ENCODE results near the gene CGRRF1. TPM values are rescaled to one million over a fixed set of nuclear protein-coding genes. Genes with fewer than 3 reads are reported as not detected.

Gene CGRRF1
- total RNA-seq, 1 donor from 2014 or later, result 22.5 TPM

GRCh38 chr14:54538055-54538454 is 28.3 kb downstream of the CGRRF1 start:
- DNase-seq, result no peak
- H3K9me3 ChIP-seq, result no peaks in the 10 kb centered on the region
- no peak overlapping the region for H3K27ac ChIP-seq
- H3K36me3 ChIP-seq, result peaks cover 25% of the 10 kb centered on the region
- H3K4me1 ChIP-seq, result no peaks in the 10 kb centered on the region
- no peaks in the 10 kb centered on the region for H3K27me3 ChIP-seq
- no peak for TF ChIP-seq CTCF (IDR thresholded peaks at IDR 0.05)
- no peak overlapping the region for H3K4me3 ChIP-seq
- ATAC-seq, result no peak
- intact Hi-C loops (cut with DNase I), result no loop called here

GRCh38 chr14:54547583-54547982 is 37.9 kb downstream of the CGRRF1 start:
- DNase-seq, result no peak
- no peaks in the 10 kb centered on the region for H3K36me3 ChIP-seq
- intact Hi-C loops (cut with DNase I), result no loop called here
- H3K27ac ChIP-seq, result no peak overlapping the region
- no peak overlapping the region for H3K4me3 ChIP-seq
- no peaks in the 10 kb centered on the region for H3K27me3 ChIP-seq
- no peaks in the 10 kb centered on the region for H3K9me3 ChIP-seq
- no peaks in the 10 kb centered on the region for H3K4me1 ChIP-seq
- no peak for ATAC-seq
- no peak for TF ChIP-seq CTCF (IDR thresholded peaks at IDR 0.05)

- ATAC-seq (no peak), DNase-seq (no peak)
- no peak overlapping the region for H3K4me3 ChIP-seq
- no peaks in the 10 kb centered on the region for H3K36me3 ChIP-seq
- no peaks in the 10 kb centered on the region for H3K4me1 ChIP-seq
- no peaks in the 10 kb centered on the region for H3K9me3 ChIP-seq
- H3K27me3 ChIP-seq, result no peaks in the 10 kb centered on the region
- intact Hi-C loops (cut with DNase I), result no loop called here
- H3K27ac ChIP-seq, result no peak overlapping the region
- no peak for TF ChIP-seq CTCF (IDR thresholded peaks at IDR 0.05)
These were observed 38.8 kb downstream of the CGRRF1 start for GRCh38 chr14:54548491-54548890.

GRCh38 chr14:54549862-54550261 is 40.2 kb downstream of the CGRRF1 start:
- intact Hi-C loops (cut with DNase I), result no loop called here
- Histone ChIP-seq H3K27me3 (no peaks in the 10 kb centered on the region), H3K4me3 (no peak overlapping the region), H3K4me1 (no peaks in the 10 kb centered on the region), H3K27ac (no peak overlapping the region), H3K36me3 (no peaks in the 10 kb centered on the region), H3K9me3 (no peaks in the 10 kb centered on the region)
- DNase-seq (no peak), ATAC-seq (no peak)
- no peak for TF ChIP-seq CTCF (IDR thresholded peaks at IDR 0.05)

GRCh38 chr14:54550514-54550913 is 40.8 kb downstream of the CGRRF1 start:
- DNase-seq (no peak), ATAC-seq (no peak)
- intact Hi-C loops (cut with DNase I), result no loop called here
- H3K36me3 ChIP-seq, result no peaks in the 10 kb centered on the region
- H3K27ac ChIP-seq, result no peak overlapping the region
- no peaks in the 10 kb centered on the region for H3K9me3 ChIP-seq
- H3K4me1 ChIP-seq, result no peaks in the 10 kb centered on the region
- no peak for TF ChIP-seq CTCF (IDR thresholded peaks at IDR 0.05)
- H3K27me3 ChIP-seq, result no peaks in the 10 kb centered on the region
- no peak overlapping the region for H3K4me3 ChIP-seq

- H3K4me1 ChIP-seq, result no peaks in the 10 kb centered on the region
- no peaks in the 10 kb centered on the region for H3K27me3 ChIP-seq
- no peaks in the 10 kb centered on the region for H3K9me3 ChIP-seq
- H3K4me3 ChIP-seq, result no peak overlapping the region
- TF ChIP-seq CTCF (IDR thresholded peaks at IDR 0.05), result no peak
- H3K36me3 ChIP-seq, result no peaks in the 10 kb centered on the region
- H3K27ac ChIP-seq, result no peak overlapping the region
- DNase-seq (no peak), ATAC-seq (no peak)
- intact Hi-C loops (cut with DNase I), result no loop called here
These were observed 44.7 kb downstream of the CGRRF1 start for GRCh38 chr14:54554401-54554800.

Data from upper lobe of right lung (tissue), 1 donor.